NCI-H748 (cell line): ENCODE measurements around the gene HAVCR1.
"Not testable (repeated sequence)": the region's sequence is repeated elsewhere in the genome, so short reads cannot be mapped to it uniquely, and the experiment has no call there.

ENCODE experiments used
- DNase-seq: peaks from one replicate; lab custom pipeline; 2025; ENCODE audit not compliant: unreplicated experiment; lab: John Stamatoyannopoulos, UW

Gene HAVCR1

GRCh38 chr5:157050050-157050449, 8.9 kb downstream of the HAVCR1 start:
- DNase-seq, result no peak

- no peak for DNase-seq
These were observed 9.3 kb downstream of the HAVCR1 start for GRCh38 chr5:157049605-157050004.

- no peak for DNase-seq
These were observed 11.0 kb downstream of the HAVCR1 start for GRCh38 chr5:157047898-157048297.

GRCh38 chr5:157047016-157047415, 11.9 kb downstream of the HAVCR1 start:
- DNase-seq, result not testable (repeated sequence)

GRCh38 chr5:157046041-157046440, 12.9 kb downstream of the HAVCR1 start:
- no peak for DNase-seq

GRCh38 chr5:157045601-157046000, 13.3 kb downstream of the HAVCR1 start:
- no peak for DNase-seq

GRCh38 chr5:157038568-157039187, 20.2 kb downstream of the HAVCR1 start:
- no peak for DNase-seq

GRCh38 chr5:157034106-157035072, 24.5 kb downstream of the HAVCR1 start:
- DNase-seq, result not testable (repeated sequence)

GRCh38 chr5:157033071-157033583, 25.8 kb downstream of the HAVCR1 start:
- DNase-seq, result no peak

- no peak for DNase-seq
These were observed 28.2 kb downstream of the HAVCR1 start for GRCh38 chr5:157030692-157031091.

GRCh38 chr5:157029457-157029856, 29.5 kb downstream of the HAVCR1 start:
- DNase-seq, result no peak

- not testable (repeated sequence) for DNase-seq
These were observed 31.3 kb downstream of the HAVCR1 start for GRCh38 chr5:157027663-157028062.

GRCh38 chr5:157026789-157027424, 32.0 kb downstream of the HAVCR1 start:
- peak; percentile 59 for DNase-seq

- DNase-seq, result no peak
These were observed 33.7 kb downstream of the HAVCR1 start for GRCh38 chr5:157025093-157025698.

- DNase-seq, result no peak
These were observed 34.5 kb downstream of the HAVCR1 start for GRCh38 chr5:157024208-157024959.

GRCh38 chr5:157022024-157022423, 36.9 kb downstream of the HAVCR1 start:
- DNase-seq, result no peak

GRCh38 chr5:157020511-157021222, 38.2 kb downstream of the HAVCR1 start:
- no peak for DNase-seq

- no peak for DNase-seq
These were observed 38.9 kb downstream of the HAVCR1 start for GRCh38 chr5:157020002-157020401.

- not testable (repeated sequence) for DNase-seq
These were observed 44.8 kb downstream of the HAVCR1 start for GRCh38 chr5:157014143-157014542.

GRCh38 chr5:157006262-157006661, 52.7 kb downstream of the HAVCR1 start:
- no peak for DNase-seq
